Right atrium auricular region (tissue), 2 donors: Measurements from ENCODE around the gene PRODH2. TPM values are rescaled to one million over a fixed set of nuclear protein-coding genes. Genes with fewer than 3 reads are reported as not detected.
A peak's percentile ranks its signal among the peaks of the same experiment; 100 is the strongest.

Experiments used
- DNase-seq: peaks from one replicate; pipeline ENCODE4 v3.0.0-alpha.2; 2019; ENCODE audit warnings: low spot score
- H3K27ac ChIP-seq, 2 donors: fragments of 200-600 bp; sonication (generic); 1 replicate in 1 of 2; 2 replicates in 1 of 2; pipeline ENCODE4 v1.5.1; 2016 to 2019
- H3K27me3 ChIP-seq, 2 donors: fragments of 200-600 bp; sonication (generic); one replicate each; pipeline versions ENCODE4 v1.5.1 to v1.6.0; 2017 to 2019
- H3K36me3 ChIP-seq: fragments of 200-600 bp; sonication (generic); one replicate; pipeline ENCODE4 v1.5.1; 2016
- H3K4me1 ChIP-seq, 2 donors: fragments of 200-600 bp; sonication (generic); one replicate each; pipeline versions ENCODE4 v1.5.1 to v1.6.0; 2017 to 2019
- H3K4me3 ChIP-seq, 2 donors: fragments of 200-600 bp; sonication (generic); 1 replicate in 1 of 2; 2 replicates in 1 of 2; pipeline ENCODE4 v1.5.1; 2017 to 2019; ENCODE audit warnings: mild to moderate bottlenecking in 1 of 2, moderate library complexity in 1 of 2
- H3K9me3 ChIP-seq, 2 donors: fragments of 200-600 bp; sonication (generic); one replicate each; pipeline ENCODE4 v1.5.1; 2019
- CTCF ChIP-seq, 2 donors: fragments of 200-600 bp; sonication (generic); IDR thresholded peaks; one replicate each; pipeline ENCODE4 v1.5.1; 2019; ENCODE audit warnings: antibody characterized with exemption in 2 of 2
- total RNA-seq, 2 donors: library from RNA; depleted of rRNA; stranded (reverse); fragments of >200 nt; gene quantifications; one replicate each; pipeline ENCODE4 v1.1.0, GENCODE V29; 2016

The PRODH2 gene
- total RNA-seq, 2 donors from 2014 or later: not detected

DNA sequence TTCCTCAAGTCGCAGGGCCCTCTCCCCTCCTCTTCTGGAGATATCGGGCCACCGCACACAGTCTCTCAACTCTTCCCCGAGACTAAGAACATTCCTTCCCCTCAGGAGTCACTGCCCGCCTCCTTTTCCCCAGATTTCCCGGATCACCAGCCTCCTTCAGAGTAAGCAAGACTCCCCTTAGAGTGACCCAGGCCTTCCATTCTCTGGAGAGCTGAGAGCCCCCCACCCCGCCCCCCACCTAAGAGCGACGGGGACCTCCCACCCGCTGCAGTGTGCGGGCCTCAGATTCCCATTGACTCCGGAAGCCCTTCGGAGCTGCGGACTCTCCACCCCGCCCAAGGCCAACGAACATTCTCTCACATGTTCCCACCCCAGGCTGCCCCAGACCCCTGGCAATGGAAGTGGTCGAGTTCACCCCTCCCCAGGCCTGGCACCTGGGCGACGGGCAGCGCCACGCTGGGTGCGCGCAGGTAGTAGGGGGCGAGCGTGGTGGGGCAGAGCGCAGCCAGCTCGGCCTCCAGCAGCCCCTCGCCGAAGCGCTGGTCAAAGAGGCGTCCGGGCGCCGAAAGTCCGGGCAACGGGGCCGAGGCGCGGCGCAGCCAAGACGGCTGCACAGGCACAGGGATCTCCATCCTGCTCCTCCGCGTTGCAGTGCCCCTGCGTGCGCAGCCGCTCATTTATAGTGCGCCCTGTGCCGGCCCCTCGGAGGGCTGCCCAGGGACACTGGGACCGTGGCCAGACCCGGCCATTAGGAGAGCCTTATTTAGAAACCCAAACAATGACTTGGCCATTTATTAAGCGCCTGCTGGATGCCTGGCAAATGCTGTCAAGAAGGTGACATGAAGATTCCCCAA, 56.0 kb downstream of the PRODH2 start, which contains the start of gene HSPB6:
Gene HSPB6 (minus strand): TSS at position 653 of the 854 bp plus-strand sequence. CDS start 21 bp downstream, at position 632.
- H3K27me3 ChIP-seq: no peaks in the 10 kb centered on the region
- TF ChIP-seq CTCF (IDR thresholded peaks at IDR 0.05): no peak
- H3K4me3 ChIP-seq: peak within 1 kb of the TSS; percentile 42 to 93
- peaks cover 0 to 43% of the 10 kb centered on the region in 2 donors for H3K4me1 ChIP-seq
- H3K9me3 ChIP-seq: no peaks in the 10 kb centered on the region
- peak within 1 kb of the TSS; percentile 97 to 98 for H3K27ac ChIP-seq
- H3K36me3 ChIP-seq: peaks cover 28% of the 10 kb centered on the region
- DNase-seq: peak; percentile 86

DNA sequence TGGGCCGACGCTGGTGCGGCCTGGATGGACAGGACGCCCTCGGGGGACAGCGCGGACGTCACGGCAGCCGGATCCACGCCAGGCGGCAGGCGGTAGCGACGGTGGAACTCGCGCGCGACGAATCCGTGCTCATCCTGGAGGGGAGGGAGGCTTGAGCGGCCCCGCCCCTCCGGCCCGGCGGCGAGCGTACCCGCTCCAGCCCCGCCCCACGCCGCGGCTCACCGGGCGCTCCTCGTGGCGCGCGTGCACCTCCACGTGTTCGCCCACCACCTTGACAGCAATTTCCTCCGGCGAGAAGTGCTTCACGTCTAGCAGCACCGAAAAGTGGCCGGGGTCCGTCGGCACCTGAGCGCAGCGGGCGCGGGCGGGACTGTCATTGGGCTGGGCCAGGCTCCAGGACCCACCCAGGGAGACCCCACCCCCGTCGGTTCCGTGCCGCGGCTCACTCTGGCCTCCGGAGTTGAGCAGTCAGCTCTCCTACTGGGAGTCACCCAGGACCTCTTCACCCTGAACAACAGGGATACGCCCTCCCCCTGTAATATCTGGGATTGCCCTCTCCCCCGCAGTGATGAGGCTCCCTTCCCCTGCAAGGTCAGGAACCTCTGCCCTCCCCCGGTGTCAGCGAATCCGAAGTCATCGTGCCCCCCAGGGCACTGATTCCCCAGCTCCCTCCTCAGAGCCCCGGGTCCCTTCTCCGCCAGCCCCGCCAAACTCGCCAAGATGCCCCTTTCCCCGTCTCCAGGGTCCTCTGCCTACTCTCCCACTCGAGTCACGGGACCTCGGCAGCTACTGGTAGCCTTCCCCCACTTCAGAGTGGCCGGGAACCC, 56.9 kb downstream of the PRODH2 start:
- DNase-seq: peak; percentile 94
- Histone ChIP-seq H3K27me3 (no peaks in the 10 kb centered on the region), H3K27ac (peak overlapping the region; percentile 97 to 98), H3K4me1 (peaks cover 0 to 43% of the 10 kb centered on the region in 2 donors), H3K36me3 (peaks cover 28% of the 10 kb centered on the region), H3K4me3 (peak overlapping the region; percentile 42 to 93), H3K9me3 (no peaks in the 10 kb centered on the region)
- no peak for TF ChIP-seq CTCF (IDR thresholded peaks at IDR 0.05)

GRCh38 chr19:35755131-35755549, 57.5 kb downstream of the PRODH2 start:
- Histone ChIP-seq H3K4me1 (peaks cover 0 to 43% of the 10 kb centered on the region in 2 donors), H3K4me3 (peak overlapping the region in 1 of 2 donors; percentile 93), H3K9me3 (no peaks in the 10 kb centered on the region), H3K36me3 (peaks cover 28% of the 10 kb centered on the region), H3K27me3 (no peaks in the 10 kb centered on the region), H3K27ac (peak overlapping the region; percentile 97 to 98)
- TF ChIP-seq CTCF (IDR thresholded peaks at IDR 0.05): no peak
- no peak for DNase-seq

- DNase-seq: no peak
- H3K4me1 ChIP-seq: peaks cover 0 to 44% of the 10 kb centered on the region in 2 donors
These were observed 58.1 kb downstream of the PRODH2 start for GRCh38 chr19:35754370-35755130.

More at GRCh38 chr19:35754370-35755130, 58.1 kb downstream of the PRODH2 start:
- Histone ChIP-seq H3K27ac (peak overlapping the region; percentile 97 to 98), H3K36me3 (peaks cover 28% of the 10 kb centered on the region), H3K27me3 (no peaks in the 10 kb centered on the region), H3K9me3 (no peaks in the 10 kb centered on the region), H3K4me3 (peak overlapping the region in 1 of 2 donors; percentile 93)
- TF ChIP-seq CTCF (IDR thresholded peaks at IDR 0.05): no peak
